K562 (cell line): ENCODE measurements around the gene GRIPAP1. TPM values are rescaled to one million over a fixed set of nuclear protein-coding genes. Genes with fewer than 3 reads are reported as not detected.

ENCODE experiments used
- BCLAF1 ChIP-seq, 2 experiments: fragments of 450-650 bp in 1 of 2; IDR thresholded peaks; 2 replicates each; pipeline ENCODE4 v1.6.1; 2011 to 2017; ENCODE audit warnings: low read depth in 2 of 2, antibody characterized with exemption in 1 of 2, borderline replicate concordance in 1 of 2, low read length in 1 of 2, mild to moderate bottlenecking in 1 of 2, mixed read lengths in 1 of 2; ENCODE audit not compliant: control insufficient read depth in 1 of 2
- CREBBP ChIP-seq: IDR thresholded peaks from one replicate; pipeline ENCODE4 v1.6.1; 2012; ENCODE audit warnings: low read depth, mild to moderate bottlenecking, control low read depth, inconsistent platforms, low read length
- ELF1 ChIP-seq: fragments of 200-800 bp; sonication (Bioruptor generic); IDR thresholded peaks from 2 replicates; pipeline ENCODE4 v1.6.1; 2016; ENCODE audit warnings: missing genetic modification characterization, missing compliant biosample characterization
- EP300 ChIP-seq: IDR thresholded peaks from 2 replicates; pipeline ENCODE4 v1.6.1; 2012; ENCODE audit warnings: low read length, improper control_type of control experiment
- EP400 ChIP-seq: fragments of 450-650 bp; IDR thresholded peaks from 2 replicates; pipeline ENCODE4 v1.6.1; 2017; ENCODE audit warnings: antibody characterized with exemption, mild to moderate bottlenecking, moderate library complexity
- HINFP ChIP-seq: fragments of 450-650 bp; conservative IDR thresholded peaks from 2 replicates; pipeline ENCODE4 v1.6.1; 2016; ENCODE audit warnings: missing genetic modification characterization, low read depth, mild to moderate bottlenecking, control low read depth, missing compliant biosample characterization
- HOMEZ ChIP-seq: fragments of 250-450 bp; sonication (Bioruptor Pico); IDR thresholded peaks from 2 replicates; pipeline ENCODE4 v1.4.0; 2020; ENCODE audit warnings: mild to moderate bottlenecking, moderate library complexity
- MCM7 ChIP-seq, 2 experiments: fragments of 450-650 bp; IDR thresholded peaks; 2 replicates each; pipeline ENCODE4 v1.6.1; 2016 to 2018
- NCOA4 ChIP-seq: fragments of 450-650 bp; IDR thresholded peaks from 2 replicates; pipeline ENCODE4 v1.6.1; 2018; ENCODE audit warnings: mild to moderate bottlenecking; ENCODE audit not compliant: partially characterized antibody
- NR2C1 ChIP-seq, 2 experiments: fragments of 450-650 bp; IDR thresholded peaks; 2 replicates each; pipeline ENCODE4 v1.6.1; 2017; ENCODE audit warnings: mild to moderate bottlenecking in 2 of 2, antibody characterized with exemption in 1 of 2, inconsistent platforms in 1 of 2, missing compliant biosample characterization in 1 of 2, missing genetic modification characterization in 1 of 2
- PYGO2 ChIP-seq: fragments of 450-650 bp; IDR thresholded peaks from 2 replicates; pipeline ENCODE4 v1.6.1; 2016; ENCODE audit warnings: mild to moderate bottlenecking, missing genetic modification characterization, moderate library complexity, missing compliant biosample characterization
- RB1 ChIP-seq: fragments of 450-650 bp; IDR thresholded peaks from 2 replicates; pipeline ENCODE4 v1.6.1; 2017; ENCODE audit warnings: low read depth, mild to moderate bottlenecking
- RBM15 ChIP-seq: fragments of 200-400 bp; formaldehyde crosslinking; IDR thresholded peaks from 2 replicates; pipeline ENCODE4 v1.6.1; 2018; ENCODE audit warnings: mild to moderate bottlenecking, low read length, moderate library complexity; ENCODE audit not compliant: insufficient read depth
- RBM25 ChIP-seq: fragments of 200-400 bp; formaldehyde crosslinking; IDR thresholded peaks from 2 replicates; pipeline ENCODE4 v1.6.1; 2018; ENCODE audit warnings: low read length, low read depth, moderate library complexity; ENCODE audit not compliant: severe bottlenecking
- SMAD4 ChIP-seq: fragments of 250-450 bp; sonication (Bioruptor Pico); conservative IDR thresholded peaks from 2 replicates; pipeline ENCODE4 v1.8.0; 2021; ENCODE audit warnings: inconsistent platforms, mild to moderate bottlenecking, moderate library complexity
- THRAP3 ChIP-seq: fragments of 450-650 bp; IDR thresholded peaks from 2 replicates; pipeline ENCODE4 v1.6.1; 2016; ENCODE audit warnings: mild to moderate bottlenecking, inconsistent platforms, borderline replicate concordance
- XRCC5 ChIP-seq: fragments of 200-400 bp; formaldehyde crosslinking; IDR thresholded peaks from 2 replicates; pipeline ENCODE4 v1.6.1; 2017; ENCODE audit warnings: low read depth, mild to moderate bottlenecking, low read length
- ZNF121 ChIP-seq: sonication (generic); formaldehyde crosslinking; conservative IDR thresholded peaks from 2 replicates; pipeline ENCODE4 v1.8.0; 2022; ENCODE audit warnings: missing genetic modification reagents
- ZNF217 ChIP-seq: sonication (generic); formaldehyde crosslinking; IDR thresholded peaks from 2 replicates; pipeline ENCODE4 v1.8.0; 2022; ENCODE audit warnings: mild to moderate bottlenecking, missing genetic modification reagents
- polyA plus RNA-seq, 8 experiments: library from polyadenylated mRNA; depleted of rRNA in 4 of 8; stranded (reverse) in 5 of 8; unstranded in 3 of 8; fragments of >200 nt; fragmentation: Nextera tagmentation in 2 of 8; fragmentation: Illumina TruSeq in 1 of 8; extraction: Ambion mirVana in 2 of 8; extraction: Trizol in 1 of 8; gene quantifications; 2 replicates each; pipeline versions ENCODE4 v1.2.1 to v1.2.3, GENCODE V29; 2011 to 2014; ENCODE audit warnings: inconsistent platforms in 1 of 8, missing spikeins in 1 of 8
- total RNA-seq, 7 experiments: library from RNA; depleted of rRNA in 6 of 7; stranded (reverse); fragments of >200 nt in 6 of 7; fragmentation: Illumina TruSeq in 2 of 7; extraction: Trizol in 2 of 7; gene quantifications; 2 replicates each; pipeline versions ENCODE4 v1.2.1 to v1.2.3, GENCODE V29; 2011 to 2021; ENCODE audit warnings: low replicate concordance in 1 of 7
- TF ChIP-seq, protein P1 (sequence below): fragments of 250-450 bp; sonication (Bioruptor Pico); IDR thresholded peaks from 2 replicates; pipeline ENCODE4 v1.9.0; 2021; ENCODE audit warnings: mild to moderate bottlenecking, inconsistent platforms

Gene GRIPAP1
- total and polyA plus RNA-seq, 9 of the 15 experiments (the other 6 are each of a cell fraction or from before 2014, with no cell fraction given): 4.1 to 41.6 (median 24.0) TPM

- TF ChIP-seq MCM7 (IDR thresholded peaks at IDR 0.05) (no peak), RB1 (peak; percentile 26; the same call in 1 of the 2 replicates), CREBBP (no peak), RBM15 (no peak), ZNF121 (no peak), NR2C1 (IDR thresholded peaks at IDR 0.05) (no peak), NR2C1 (tag; IDR thresholded peaks at IDR 0.05) (peak; percentile 69), RBM25 (no peak), SMAD4 (CRISPR knock-in tag) (peak; percentile 76), EP300 (peak; percentile 87), NCOA4 (no peak), BCLAF1 (IDR thresholded peaks at IDR 0.05; ENCODE audit: borderline replicate concordance in 1 of 2, control insufficient read depth in 1 of 2, low read depth in 2 of 2, low read length in 1 of 2) (no peak), ELF1 (no peak), XRCC5 (no peak), HINFP (tag) (peak; percentile 35; the same call in 1 of the 2 replicates), THRAP3 (no peak), HOMEZ (CRISPR knock-in tag) (no peak), ZNF217 (no peak), PYGO2 (tag) (no peak), EP400 (peak; percentile 83)
- TF ChIP-seq, protein P1, sequence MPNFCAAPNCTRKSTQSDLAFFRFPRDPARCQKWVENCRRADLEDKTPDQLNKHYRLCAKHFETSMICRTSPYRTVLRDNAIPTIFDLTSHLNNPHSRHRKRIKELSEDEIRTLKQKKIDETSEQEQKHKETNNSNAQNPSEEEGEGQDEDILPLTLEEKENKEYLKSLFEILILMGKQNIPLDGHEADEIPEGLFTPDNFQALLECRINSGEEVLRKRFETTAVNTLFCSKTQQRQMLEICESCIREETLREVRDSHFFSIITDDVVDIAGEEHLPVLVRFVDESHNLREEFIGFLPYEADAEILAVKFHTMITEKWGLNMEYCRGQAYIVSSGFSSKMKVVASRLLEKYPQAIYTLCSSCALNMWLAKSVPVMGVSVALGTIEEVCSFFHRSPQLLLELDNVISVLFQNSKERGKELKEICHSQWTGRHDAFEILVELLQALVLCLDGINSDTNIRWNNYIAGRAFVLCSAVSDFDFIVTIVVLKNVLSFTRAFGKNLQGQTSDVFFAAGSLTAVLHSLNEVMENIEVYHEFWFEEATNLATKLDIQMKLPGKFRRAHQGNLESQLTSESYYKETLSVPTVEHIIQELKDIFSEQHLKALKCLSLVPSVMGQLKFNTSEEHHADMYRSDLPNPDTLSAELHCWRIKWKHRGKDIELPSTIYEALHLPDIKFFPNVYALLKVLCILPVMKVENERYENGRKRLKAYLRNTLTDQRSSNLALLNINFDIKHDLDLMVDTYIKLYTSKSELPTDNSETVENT (CRISPR knock-in tag): no peak
Observed at GRCh38 chrX:48940404-48940955, 61.6 kb downstream of the GRIPAP1 start (continued).
